Measurements from ENCODE around the gene SLC10A6. TPM values are rescaled to one million over a fixed set of nuclear protein-coding genes. Genes with fewer than 3 reads are reported as not detected.

Gene SLC10A6
- total RNA-seq, 1 experiment from 2014 or later = not detected

DNA sequence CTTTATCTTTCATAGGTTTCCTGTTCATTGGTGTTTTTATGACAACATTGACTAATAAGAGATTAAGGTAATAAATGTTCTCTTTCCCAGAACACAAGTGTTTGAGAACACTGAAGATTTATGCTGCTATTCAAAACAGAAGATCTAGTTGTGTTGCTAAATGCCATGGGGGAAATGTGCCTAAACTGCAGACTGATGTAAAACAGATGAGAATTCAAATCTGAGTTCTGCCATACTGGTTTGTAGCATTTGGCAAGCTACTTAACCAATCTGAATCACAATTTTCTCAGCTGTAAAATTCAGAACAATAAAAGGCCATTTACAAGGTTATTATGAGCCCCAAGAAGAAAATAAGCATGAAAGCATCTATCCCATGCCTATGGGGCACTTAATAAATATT is 2.3 kb downstream of the SLC10A6 start:
- no peak overlapping the region for H3K4me3 Mint-ChIP-seq
- no peak overlapping the region for H2AFZ ChIP-seq (ENCODE audit: low read length)

More for the DNA sequence above, 2.3 kb downstream of the SLC10A6 start:
- Histone ChIP-seq H3K9ac (ENCODE audit: extremely low read depth, insufficient read length, low read length) (no peak overlapping the region), H2AK5ac (ENCODE audit: insufficient read length, low read length) (no peak overlapping the region), H3K4me2 (ENCODE audit: insufficient read depth, insufficient read length, low read length) (no peak overlapping the region), H2BK120ac (ENCODE audit: low read depth, low read length, poor library complexity, severe bottlenecking) (no peak overlapping the region), H4K20me1 (ENCODE audit: control insufficient read depth, insufficient read depth, insufficient read length) (no peaks in the 10 kb centered on the region), H2BK5ac (ENCODE audit: insufficient read length, low read length) (no peak overlapping the region), H2BK15ac (ENCODE audit: low read depth, low read length) (no peak overlapping the region), H3K79me2 (ENCODE audit: insufficient read depth, low read length) (no peaks in the 10 kb centered on the region), H2BK12ac (ENCODE audit: insufficient read length, low read depth, low read length) (no peak overlapping the region), H3K14ac (ENCODE audit: insufficient read depth, low read length) (no peak overlapping the region), H4K5ac (ENCODE audit: insufficient read length, low read depth, low read length) (no peak overlapping the region), H3K4me1 (ENCODE audit: insufficient read depth, low read length) (no peaks in the 10 kb centered on the region; the same call in 1 of the 2 replicates), H3K27me3 (ENCODE audit: insufficient read depth, low read length) (no peaks in the 10 kb centered on the region), H3K27ac (ENCODE audit: insufficient read length, low read depth, low read length) (no peak overlapping the region), H3K23me2 (ENCODE audit: insufficient read length, low read depth, low read length, poor library complexity, severe bottlenecking) (no peaks in the 10 kb centered on the region), H4K8ac (replicated peaks; ENCODE audit: insufficient read length, low read depth, low read length) (no peak overlapping the region), H3K23ac (ENCODE audit: insufficient read length, low read depth, low read length) (no peak overlapping the region), H4K91ac (ENCODE audit: insufficient read length, low read depth, low read length) (no peak overlapping the region), H3K9me3 (ENCODE audit: control insufficient read depth, low read depth, low read length) (no peaks in the 10 kb centered on the region), H3K79me1 (ENCODE audit: insufficient read depth, low read depth, low read length, poor library complexity, severe bottlenecking) (no peaks in the 10 kb centered on the region), H3K56ac (ENCODE audit: insufficient read length, low read depth, low read length) (no peak overlapping the region), H2BK20ac (ENCODE audit: low read depth, low read length, poor library complexity, severe bottlenecking) (no peak overlapping the region), H3K4ac (ENCODE audit: low read depth, low read length) (no peak overlapping the region), H3T11ph (ENCODE audit: low read length) (no peak overlapping the region), H3K18ac (ENCODE audit: insufficient read length, low read depth, low read length) (no peak overlapping the region)
- Mint-ChIP-seq H3K9me3 (no peaks in the 10 kb centered on the region), H3K4me1 (peaks cover 14% of the 10 kb centered on the region in 2 experiments), H3K27me3 (ENCODE audit: low read depth) (peaks cover 11% of the 10 kb centered on the region), H3K36me3 (ENCODE audit: insufficient read depth in 1 of 3, low read depth in 3 of 3) (no peaks in the 10 kb centered on the region), H3K27ac (no peak overlapping the region)
- TF ChIP-seq, protein P1, sequence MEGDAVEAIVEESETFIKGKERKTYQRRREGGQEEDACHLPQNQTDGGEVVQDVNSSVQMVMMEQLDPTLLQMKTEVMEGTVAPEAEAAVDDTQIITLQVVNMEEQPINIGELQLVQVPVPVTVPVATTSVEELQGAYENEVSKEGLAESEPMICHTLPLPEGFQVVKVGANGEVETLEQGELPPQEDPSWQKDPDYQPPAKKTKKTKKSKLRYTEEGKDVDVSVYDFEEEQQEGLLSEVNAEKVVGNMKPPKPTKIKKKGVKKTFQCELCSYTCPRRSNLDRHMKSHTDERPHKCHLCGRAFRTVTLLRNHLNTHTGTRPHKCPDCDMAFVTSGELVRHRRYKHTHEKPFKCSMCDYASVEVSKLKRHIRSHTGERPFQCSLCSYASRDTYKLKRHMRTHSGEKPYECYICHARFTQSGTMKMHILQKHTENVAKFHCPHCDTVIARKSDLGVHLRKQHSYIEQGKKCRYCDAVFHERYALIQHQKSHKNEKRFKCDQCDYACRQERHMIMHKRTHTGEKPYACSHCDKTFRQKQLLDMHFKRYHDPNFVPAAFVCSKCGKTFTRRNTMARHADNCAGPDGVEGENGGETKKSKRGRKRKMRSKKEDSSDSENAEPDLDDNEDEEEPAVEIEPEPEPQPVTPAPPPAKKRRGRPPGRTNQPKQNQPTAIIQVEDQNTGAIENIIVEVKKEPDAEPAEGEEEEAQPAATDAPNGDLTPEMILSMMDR (conservative IDR thresholded peaks at IDR 0.05) = no peak
- DNase-seq = no peak

All from H9 (cell line).